Muscle of leg (tissue), 11 donors: Measurements from ENCODE around the gene HOXB7. TPM values are rescaled to one million over a fixed set of nuclear protein-coding genes. Genes with fewer than 3 reads are reported as not detected.

Source experiments
- DNase-seq: peaks from one replicate; pipeline ENCODE4 v3.0.0; 2013
- H3K27ac ChIP-seq: one replicate; pipeline ENCODE4 v1.5.1; 2013; ENCODE audit warnings: mild to moderate bottlenecking, low read length, control low read depth
- H3K27me3 ChIP-seq: one replicate; pipeline ENCODE4 v1.6.1; 2013; ENCODE audit warnings: low read length; ENCODE audit not compliant: control insufficient read depth, insufficient read depth
- H3K36me3 ChIP-seq: one replicate; pipeline ENCODE4 v1.6.1; 2013; ENCODE audit warnings: low read length; ENCODE audit not compliant: control insufficient read depth, insufficient read depth
- H3K4me1 ChIP-seq: one replicate; pipeline ENCODE4 v1.6.1; 2013; ENCODE audit warnings: low read length; ENCODE audit not compliant: control insufficient read depth, insufficient read depth
- H3K4me3 ChIP-seq: one replicate; pipeline ENCODE4 v1.5.1; 2013; ENCODE audit warnings: low read length, control low read depth
- H3K9me3 ChIP-seq: replicated peaks from 2 replicates; pipeline ENCODE4 v1.6.1; 2013; ENCODE audit warnings: low read depth, low read length; ENCODE audit not compliant: control insufficient read depth
- WGBS: methylation state at CpG from one replicate; pipeline ENCODE4 v1.1.5; 2013; ENCODE audit warnings: missing lambda C conversion rate; ENCODE audit not compliant: insufficient coverage; 5-methylcytosine and 5-hydroxymethylcytosine counted together
- polyA plus RNA-seq, 8 donors: library from polyadenylated mRNA; unstranded; fragments of 120-200 nt; gene quantifications; one replicate each; pipeline versions ENCODE4 v1.2.1 to v1.2.3, GENCODE V29; 2013; ENCODE audit warnings: inconsistent platforms in 1 of 8, low replicate concordance in 1 of 8; ENCODE audit not compliant: insufficient read length in 8 of 8, insufficient read depth in 1 of 8
- total RNA-seq: library from RNA; stranded (reverse); fragments of 120-200 nt; gene quantifications from one replicate; pipeline ENCODE4 v1.2.4, GENCODE V29; 2013

Gene HOXB7
- total and polyA plus RNA-seq, 9 donors = 2.3 to 4.7 (median 3.7) TPM

DNA sequence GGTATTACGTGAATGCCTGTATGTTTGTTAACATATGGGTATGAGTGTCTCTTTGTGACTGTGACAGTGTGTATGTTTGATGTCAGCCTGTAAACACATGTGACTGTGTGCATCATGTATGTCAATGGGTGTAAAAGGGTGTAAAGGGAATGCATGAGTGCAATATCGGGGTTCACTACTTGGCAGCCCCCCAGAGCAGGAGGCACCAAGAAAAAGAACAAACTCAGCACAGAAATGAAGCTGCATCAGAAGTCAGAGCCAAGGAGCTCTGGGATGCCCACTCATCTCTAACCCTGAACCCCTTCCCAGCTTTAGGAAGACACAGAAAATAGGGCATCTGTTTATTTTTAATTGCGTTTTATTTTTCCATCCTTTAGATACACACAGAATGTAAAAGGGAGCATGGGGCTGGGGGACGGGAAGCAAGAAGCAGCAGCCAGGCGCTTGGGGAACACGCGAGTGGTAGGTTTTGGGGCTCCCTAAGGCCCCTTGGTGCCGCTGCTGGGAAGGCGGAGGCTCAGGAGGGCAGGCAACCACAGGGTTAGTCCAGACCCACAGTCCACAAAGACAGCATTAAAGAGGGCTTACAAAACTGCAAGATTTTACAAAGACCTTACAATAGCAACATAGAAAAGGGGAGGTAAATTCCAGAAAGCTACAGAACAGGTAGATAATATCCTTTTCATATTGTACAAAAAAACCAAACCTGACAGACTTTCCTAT is 3.8 kb downstream of the HOXB7 start:
- WGBS = 72% methylated on average over 5 of the region's 9 CpGs
- H3K9me3 ChIP-seq = peaks cover 3% of the 10 kb centered on the region

DNA sequence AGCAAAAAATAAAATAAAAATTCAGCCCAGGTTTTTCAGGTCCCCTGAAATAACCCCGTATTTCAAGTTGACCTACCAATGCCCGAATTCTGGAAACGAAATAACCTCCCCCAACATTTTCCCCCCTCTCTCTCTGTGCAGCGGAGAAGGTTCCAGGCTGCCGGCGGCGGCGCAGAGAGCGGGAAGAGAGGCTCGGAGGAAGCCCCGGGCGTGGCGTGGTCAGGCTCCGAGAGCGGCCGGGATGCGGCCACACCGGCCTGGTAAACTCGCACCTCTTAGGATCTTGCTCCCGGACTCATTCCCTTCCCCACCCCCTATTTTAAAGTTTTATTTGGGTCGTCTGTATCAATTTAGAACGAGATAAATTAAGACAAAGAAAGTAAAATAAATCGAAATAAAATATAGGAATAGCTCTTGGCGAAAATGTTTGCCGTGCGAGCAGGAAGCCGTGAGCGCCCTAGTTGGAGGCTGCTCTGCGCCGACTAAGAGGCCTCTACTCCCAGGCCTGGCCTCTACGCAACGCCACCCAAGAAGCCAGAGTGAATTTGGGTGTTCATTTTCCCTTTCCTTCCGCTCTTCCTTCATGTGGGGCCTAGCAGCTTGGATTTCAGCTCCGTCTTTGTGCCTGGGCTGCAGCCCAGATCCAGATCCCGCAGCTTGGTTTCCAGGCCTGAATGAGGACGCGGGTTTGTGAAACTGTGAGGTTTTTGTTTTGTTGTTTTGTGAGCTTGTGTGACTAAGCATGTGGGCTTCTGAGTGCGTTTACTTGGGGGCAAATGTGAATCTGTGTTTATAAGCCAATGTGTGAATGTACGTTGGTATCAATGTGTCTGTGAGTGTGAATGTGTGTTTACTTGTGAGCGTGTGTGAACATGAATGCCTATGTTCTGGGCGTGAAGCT is 4.6 kb downstream of the HOXB7 start:
- H3K4me3 ChIP-seq = no peak overlapping the region
- no peak overlapping the region for H3K27ac ChIP-seq
- no peak for DNase-seq
- H3K9me3 ChIP-seq = peaks cover 3% of the 10 kb centered on the region
- WGBS = 25% methylated on average over 21 of the region's 41 CpGs
- peaks cover 99% of the 10 kb centered on the region for H3K27me3 ChIP-seq
- no peaks in the 10 kb centered on the region for H3K36me3 ChIP-seq
- H3K4me1 ChIP-seq = peaks cover 19% of the 10 kb centered on the region

More for the DNA sequence above, 3.8 kb downstream of the HOXB7 start:
- DNase-seq = no peak
- peaks cover 19% of the 10 kb centered on the region for H3K4me1 ChIP-seq
- no peaks in the 10 kb centered on the region for H3K36me3 ChIP-seq
- H3K27ac ChIP-seq = no peak overlapping the region
- no peak overlapping the region for H3K4me3 ChIP-seq
- peaks cover 99% of the 10 kb centered on the region for H3K27me3 ChIP-seq

DNA sequence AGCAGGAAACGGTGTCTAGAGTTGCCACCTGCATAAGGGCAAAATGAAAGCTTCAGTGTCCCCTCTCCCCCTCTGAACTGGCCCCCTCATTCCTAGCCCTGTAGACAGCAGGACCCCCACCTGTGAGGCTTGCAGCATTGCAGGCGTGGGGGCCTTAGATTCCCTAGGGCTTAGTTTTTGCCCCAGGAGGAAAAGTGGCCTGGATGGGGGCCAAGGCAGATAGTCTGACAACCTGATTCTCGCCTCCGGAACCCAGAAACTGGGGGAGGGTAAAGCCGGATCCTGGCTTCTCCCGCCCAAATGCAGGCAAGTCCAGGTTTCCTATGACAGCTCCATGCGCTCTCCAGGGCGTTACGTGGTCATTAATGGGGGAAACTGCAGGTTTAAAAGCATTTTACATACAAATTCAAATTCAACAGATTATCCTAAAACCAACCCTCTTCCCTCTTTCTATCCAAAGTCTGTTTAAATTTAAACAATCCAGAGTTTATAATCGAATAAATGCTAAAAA is 5.4 kb downstream of the HOXB7 start:
- WGBS = 5% methylated on average over 3 of the region's 10 CpGs
- peaks cover 3% of the 10 kb centered on the region for H3K9me3 ChIP-seq
- no peak overlapping the region for H3K4me3 ChIP-seq
- H3K36me3 ChIP-seq = no peaks in the 10 kb centered on the region
- H3K4me1 ChIP-seq = peaks cover 11% of the 10 kb centered on the region
- peaks cover 99% of the 10 kb centered on the region for H3K27me3 ChIP-seq
- DNase-seq = no peak
- H3K27ac ChIP-seq = no peak overlapping the region

DNA sequence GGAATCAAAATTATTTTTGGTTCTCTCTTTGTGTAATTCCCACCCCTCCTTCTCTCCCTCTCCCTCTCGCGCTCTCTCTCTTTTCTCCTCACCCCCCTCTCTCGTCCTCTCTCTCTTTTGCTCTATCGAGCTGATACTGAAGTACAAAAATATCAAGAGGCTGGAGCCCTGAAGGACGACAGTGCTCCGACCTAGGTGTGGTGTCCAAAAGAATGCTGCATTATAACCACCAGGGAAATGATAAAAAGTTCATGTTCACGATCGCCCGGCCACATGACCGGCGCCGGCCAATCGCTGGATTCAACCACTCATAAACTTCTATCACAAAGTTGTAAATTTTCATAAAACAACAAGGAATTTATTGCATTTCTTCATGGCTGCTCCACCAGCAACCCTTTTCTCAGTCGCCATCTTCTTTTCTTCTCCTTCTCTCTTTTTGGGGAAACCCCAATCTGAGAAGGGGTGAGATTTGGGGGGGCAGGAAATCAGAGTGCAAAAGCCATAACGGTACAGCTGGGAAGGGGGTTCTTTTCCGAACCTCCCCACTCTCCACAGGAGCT is 6.0 kb downstream of the HOXB7 start, which contains the start of gene HOXB6:
Gene HOXB6, minus strand, starts transcription at position 217 of the 560 bp plus-strand sequence. CDS start 6,836 bp downstream, outside the sequence.
- no peaks in the 10 kb centered on the region for H3K36me3 ChIP-seq
- DNase-seq = no peak
- H3K27ac ChIP-seq = peak within 1 kb of the TSS; percentile 65
- H3K9me3 ChIP-seq = peaks cover 3% of the 10 kb centered on the region
- H3K4me1 ChIP-seq = peaks cover 6% of the 10 kb centered on the region
- peak within 1 kb of the TSS; percentile 30 for H3K4me3 ChIP-seq
- 2% methylated on average over 9 of the region's 16 CpGs for WGBS
- H3K27me3 ChIP-seq = peaks cover 99% of the 10 kb centered on the region

DNA sequence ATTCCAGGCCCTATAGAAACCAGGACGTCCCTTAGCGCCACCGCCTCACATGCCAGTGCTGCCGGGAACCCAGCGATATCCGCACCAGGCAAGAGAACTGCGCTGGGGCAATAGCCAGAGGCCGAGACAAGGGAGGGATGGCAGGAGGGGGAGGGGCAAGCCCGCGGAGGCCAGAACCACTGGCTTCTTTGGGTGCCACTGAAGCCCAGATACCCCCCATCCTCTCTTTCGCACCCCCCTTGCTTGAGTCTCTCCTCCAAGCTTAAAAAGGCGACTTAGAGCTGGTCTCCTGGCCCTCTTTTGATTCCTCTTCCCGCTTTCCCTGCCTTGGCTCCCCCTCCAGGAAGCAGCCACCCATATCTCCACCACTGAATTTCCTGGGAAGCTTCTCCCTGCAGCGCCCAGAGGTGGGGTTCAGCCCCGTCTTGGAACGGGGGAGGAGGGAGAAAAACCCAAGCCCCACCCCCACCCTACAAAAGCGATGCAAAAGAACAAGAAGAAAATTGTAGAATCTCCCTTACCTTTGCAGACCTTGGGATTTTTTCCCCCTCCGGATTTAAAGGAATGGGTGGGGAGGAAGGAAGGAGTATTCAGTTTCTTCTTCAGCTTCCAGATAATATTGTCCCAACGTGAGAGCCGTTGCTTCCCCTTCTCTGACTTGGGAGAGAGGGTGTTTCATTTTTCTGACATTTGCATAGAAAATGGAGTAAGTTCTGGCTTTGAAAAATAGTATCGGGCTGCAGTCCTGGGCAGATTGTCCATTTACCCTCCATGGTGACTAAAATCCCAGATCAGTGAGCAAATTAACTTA is 6.7 kb downstream of the HOXB7 start:
- no peaks in the 10 kb centered on the region for H3K36me3 ChIP-seq
- peak overlapping the region; percentile 65 for H3K27ac ChIP-seq
- DNase-seq = no peak
- 0% methylated on average over 5 of the region's 21 CpGs for WGBS
- peaks cover 99% of the 10 kb centered on the region for H3K27me3 ChIP-seq
- H3K9me3 ChIP-seq = peaks cover 3% of the 10 kb centered on the region
- peak overlapping the region; percentile 30 for H3K4me3 ChIP-seq
- peaks cover 6% of the 10 kb centered on the region for H3K4me1 ChIP-seq

DNA sequence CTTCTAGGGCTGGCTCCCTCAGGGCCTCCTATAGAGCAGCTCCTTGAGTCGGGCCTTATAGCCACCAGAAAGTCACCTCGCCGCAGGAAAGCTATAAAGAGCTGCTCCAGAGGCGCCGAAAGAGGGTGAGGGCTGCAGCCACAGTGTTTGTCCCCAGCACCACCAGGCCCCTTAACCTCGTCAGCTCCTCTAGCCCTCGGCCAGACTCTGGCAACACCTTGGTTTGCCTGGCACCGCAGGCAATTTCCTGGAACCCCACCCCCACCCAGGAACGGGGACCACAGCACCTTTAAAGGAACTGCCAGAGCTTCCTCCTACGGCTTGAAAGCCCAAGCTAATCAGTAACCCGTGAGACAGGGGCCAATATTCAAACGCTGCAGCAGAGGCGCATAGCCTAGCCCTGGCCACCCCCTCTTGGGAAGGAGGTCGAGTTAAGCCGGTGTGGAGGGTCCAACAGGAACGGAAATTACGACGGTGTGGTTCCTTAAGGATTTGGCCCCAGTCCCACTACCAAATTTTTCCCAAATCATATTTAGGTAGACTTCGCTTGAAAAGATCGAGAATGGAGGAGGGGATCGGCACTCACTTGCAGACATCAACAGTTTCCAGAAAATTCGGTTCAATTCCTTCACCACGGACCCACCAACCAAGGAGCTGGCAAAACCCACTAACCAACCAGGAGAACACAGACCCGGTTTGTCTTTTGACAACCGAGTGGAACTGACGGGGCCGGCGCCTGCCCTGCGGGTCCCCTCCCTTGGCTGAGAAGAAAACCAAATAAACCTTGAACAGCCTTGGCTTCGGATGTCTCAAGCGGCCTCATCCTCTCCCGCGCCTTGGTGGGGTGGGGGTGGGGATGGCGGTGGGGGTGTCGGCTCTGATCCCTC is 9.0 kb downstream of the HOXB7 start:
- no peak for DNase-seq
- Histone ChIP-seq H3K4me3 (no peak overlapping the region), H3K27me3 (peaks cover 99% of the 10 kb centered on the region), H3K36me3 (no peaks in the 10 kb centered on the region), H3K4me1 (peaks cover 19% of the 10 kb centered on the region), H3K9me3 (peaks cover 3% of the 10 kb centered on the region), H3K27ac (no peak overlapping the region)
- 9% methylated on average over 16 of the region's 35 CpGs for WGBS

DNA sequence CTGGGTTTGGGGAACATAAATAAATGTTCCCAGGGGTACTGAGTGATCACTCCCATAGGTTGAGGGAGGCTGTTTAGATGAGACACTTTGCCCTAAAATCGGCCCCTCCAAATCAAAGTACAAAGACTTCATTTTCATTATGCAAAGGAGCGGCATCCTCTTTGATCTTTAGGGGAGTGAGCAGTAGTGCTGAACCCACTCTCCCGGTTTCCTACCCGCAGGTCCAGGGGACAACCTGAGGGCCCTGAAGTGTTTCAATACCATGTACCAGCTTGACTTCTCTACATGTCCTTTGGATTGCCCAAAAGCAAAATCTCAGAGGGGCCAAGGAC is 9.6 kb downstream of the HOXB7 start:
- no peaks in the 10 kb centered on the region for H3K36me3 ChIP-seq
- H3K27ac ChIP-seq = no peak overlapping the region
- H3K4me3 ChIP-seq = no peak overlapping the region
- 27% methylated on average over 3 of the region's 4 CpGs for whole genome bisulfite sequencing
- DNase-seq = no peak
- H3K27me3 ChIP-seq = peaks cover 99% of the 10 kb centered on the region
- peaks cover 19% of the 10 kb centered on the region for H3K4me1 ChIP-seq
- H3K9me3 ChIP-seq = peaks cover 3% of the 10 kb centered on the region

DNA sequence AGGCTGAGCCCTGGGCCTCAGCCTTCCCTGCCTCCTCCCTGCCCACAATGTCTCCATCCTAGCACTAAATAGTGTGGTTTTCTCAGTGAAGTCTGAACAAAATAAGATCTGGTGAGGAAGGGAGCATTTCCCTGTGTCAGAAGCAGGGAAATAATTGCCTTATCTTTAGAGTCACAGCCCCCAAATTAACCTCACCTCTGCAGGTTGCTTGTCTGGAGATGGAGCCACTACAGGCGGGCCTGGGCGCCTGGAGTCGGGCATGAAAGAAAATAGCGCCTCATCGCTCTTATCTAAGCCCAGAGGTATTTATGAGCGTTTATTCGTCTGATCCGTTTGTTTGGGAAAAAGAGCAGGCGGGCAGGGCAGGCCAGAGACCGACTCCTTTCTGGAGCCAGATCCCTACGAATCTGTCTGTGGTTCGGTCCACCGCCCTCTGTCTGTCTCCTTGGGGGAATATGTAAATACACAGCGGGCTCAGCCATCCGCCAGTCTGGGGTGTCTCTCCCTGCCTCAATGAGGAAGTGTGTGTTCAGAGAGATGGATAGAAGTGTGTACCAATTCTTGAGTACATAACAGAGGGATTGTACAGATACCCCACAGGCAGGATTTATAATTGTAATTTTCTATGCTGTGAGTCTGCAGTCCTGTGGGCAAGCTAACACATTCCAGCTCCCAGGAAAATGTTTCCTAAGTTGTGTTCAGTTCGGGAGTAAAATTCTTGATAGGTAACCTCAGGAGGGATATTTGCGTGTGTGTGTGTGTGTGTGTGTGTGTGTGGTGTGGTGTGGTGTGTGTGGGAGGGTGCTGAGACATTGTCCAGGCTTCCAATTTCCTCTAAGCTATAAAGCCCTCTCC is 10.3 kb downstream of the HOXB7 start:
- WGBS = 8% methylated on average over 8 of the region's 17 CpGs
- no peak overlapping the region for H3K27ac ChIP-seq
- H3K27me3 ChIP-seq = peaks cover 99% of the 10 kb centered on the region
- no peak for DNase-seq
- peaks cover 3% of the 10 kb centered on the region for H3K9me3 ChIP-seq
- no peak overlapping the region for H3K4me3 ChIP-seq
- H3K4me1 ChIP-seq = peaks cover 19% of the 10 kb centered on the region
- no peaks in the 10 kb centered on the region for H3K36me3 ChIP-seq
